Kidney (tissue), 14 donors: ENCODE measurements around the gene E2F1. TPM values are rescaled to one million over a fixed set of nuclear protein-coding genes. Genes with fewer than 3 reads are reported as not detected.

Source experiments
- DNase-seq, 5 donors: peaks; one replicate each; pipeline ENCODE4 v3.0.0-alpha.2; 2013 to 2020
- FAIRE-seq: peaks from 2 replicates; lab custom pipeline; 2012; peaks lifted over from hg19 to GRCh38; lab: Jason Lieb, UNC
- H3K27ac ChIP-seq, 2 donors: one replicate each; pipeline ENCODE4 v1.7.0; 2013; ENCODE audit warnings: low read depth in 2 of 2, low read length in 2 of 2, inconsistent platforms in 1 of 2
- H3K27me3 ChIP-seq: one replicate; pipeline ENCODE4 v1.7.1; 2013; ENCODE audit warnings: low read length, inconsistent platforms; ENCODE audit not compliant: control insufficient read depth, insufficient read depth
- H3K36me3 ChIP-seq, 3 donors: one replicate each; pipeline versions ENCODE4 v1.7.0 to v1.7.1; 2013; ENCODE audit warnings: low read length in 3 of 3, control low read depth in 1 of 3, inconsistent platforms in 1 of 3; ENCODE audit not compliant: insufficient read depth in 3 of 3, control insufficient read depth in 2 of 3
- H3K4me1 ChIP-seq, 3 donors: one replicate each; pipeline versions ENCODE4 v1.7.0 to v1.7.1; 2013; ENCODE audit warnings: low read length in 3 of 3, inconsistent platforms in 1 of 3, low read depth in 1 of 3; ENCODE audit not compliant: control insufficient read depth in 2 of 3, insufficient read depth in 2 of 3
- H3K4me3 ChIP-seq, 3 donors: one replicate each; pipeline versions ENCODE4 v1.7.0 to v1.8.1; 2013; ENCODE audit warnings: low read length in 3 of 3, control low read depth in 1 of 3, inconsistent platforms in 1 of 3
- H3K9ac ChIP-seq, 3 donors: one replicate each; pipeline versions ENCODE4 v1.7.0 to v1.7.1; 2013; ENCODE audit warnings: low read length in 3 of 3, control low read depth in 1 of 3, inconsistent platforms in 1 of 3
- H3K9me3 ChIP-seq, 3 donors: one replicate each; pipeline versions ENCODE4 v1.7.0 to v1.7.1; 2013; ENCODE audit warnings: low read length in 3 of 3, control low read depth in 1 of 3, inconsistent platforms in 1 of 3; ENCODE audit not compliant: control insufficient read depth in 2 of 3, insufficient read depth in 1 of 3
- intact Hi-C: fragments of 100-400 bp; cut with DNase I; formaldehyde crosslinking; loops from one replicate; pipeline ENCODE4 v1.11.1; 2022
- polyA plus RNA-seq: library from polyadenylated mRNA; stranded (reverse); fragments of 350-450 nt; fragmentation: Illumina TruSeq; extraction: RNeasy Lipid Tissue Mini Kit (QIAGEN cat#74804); gene quantifications from one replicate; pipeline ENCODE4 v1.2.3, GENCODE V29; 2014; ENCODE audit warnings: low read depth, low replicate concordance; ENCODE audit not compliant: insufficient read depth
- total RNA-seq: library from RNA; stranded (reverse); fragmentation: NEBNext Ultra II Directional; extraction: Animal tissue kit (Norgen Biotek cat#: 25700); gene quantifications from one replicate; pipeline ENCODE4 v1.2.1, GENCODE V29; 2021
- TF ChIP-seq, protein P1 (sequence below): IDR thresholded peaks from 3 replicates; pipeline ENCODE4 v1.5.1; 2012; ENCODE audit warnings: mild to moderate bottlenecking, moderate library complexity, borderline replicate concordance; ENCODE audit not compliant: insufficient read depth; ENCODE audit errors: extremely low read depth
- donor health status: control.
- donor health status: control.
- donor health status: control.
- donor health status: control.
- donor health status: control.
- donor health status: DM: yes; HTN: yes; CAD: no.
- donor health status: Normal renal cell carcinoma (clear cell type).

E2F1 gene
- total and polyA plus RNA-seq, 2 donors from 2014 or later, result 0.90 to 1.5 TPM

DNA sequence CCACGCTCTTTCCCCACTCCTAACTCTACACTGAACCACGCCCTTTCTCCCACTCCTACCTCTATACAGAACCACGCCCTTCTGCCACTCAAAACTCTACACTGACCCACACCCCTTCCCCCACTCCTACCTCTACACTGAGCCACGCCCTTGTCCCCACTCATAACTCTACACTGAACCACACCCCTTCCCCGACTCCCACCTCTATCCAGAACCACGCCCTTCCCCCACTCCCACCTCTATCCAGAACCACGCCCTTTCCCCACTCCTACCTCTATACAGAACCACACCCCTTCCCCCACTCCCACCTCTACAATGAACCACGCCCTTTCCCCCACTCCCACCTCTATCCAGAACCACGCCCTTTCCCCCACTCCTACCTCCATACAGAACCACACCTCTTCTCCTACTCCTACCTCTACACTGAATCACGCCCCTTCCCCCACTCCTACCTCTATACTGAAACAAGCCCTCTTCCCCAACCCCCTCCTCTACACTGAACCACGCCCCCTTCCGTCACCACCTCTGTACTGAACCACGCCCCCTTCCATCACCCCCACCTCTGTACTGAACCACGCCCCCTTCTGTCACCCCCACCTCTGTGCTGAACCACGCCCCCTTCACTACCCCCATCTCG is 23.8 kb upstream of the E2F1 start:
- Histone ChIP-seq H3K36me3 (peaks cover 0 to 22% (median 15%) of the 10 kb centered on the region in 3 donors), H3K27me3 (no peaks in the 10 kb centered on the region), H3K27ac (no peak overlapping the region), H3K4me1 (no peaks in the 10 kb centered on the region), H3K9me3 (no peaks in the 10 kb centered on the region), H3K9ac (no peak overlapping the region), H3K4me3 (no peak overlapping the region)
- no peak for DNase-seq
- no peak for FAIRE-seq
- TF ChIP-seq, protein P1, sequence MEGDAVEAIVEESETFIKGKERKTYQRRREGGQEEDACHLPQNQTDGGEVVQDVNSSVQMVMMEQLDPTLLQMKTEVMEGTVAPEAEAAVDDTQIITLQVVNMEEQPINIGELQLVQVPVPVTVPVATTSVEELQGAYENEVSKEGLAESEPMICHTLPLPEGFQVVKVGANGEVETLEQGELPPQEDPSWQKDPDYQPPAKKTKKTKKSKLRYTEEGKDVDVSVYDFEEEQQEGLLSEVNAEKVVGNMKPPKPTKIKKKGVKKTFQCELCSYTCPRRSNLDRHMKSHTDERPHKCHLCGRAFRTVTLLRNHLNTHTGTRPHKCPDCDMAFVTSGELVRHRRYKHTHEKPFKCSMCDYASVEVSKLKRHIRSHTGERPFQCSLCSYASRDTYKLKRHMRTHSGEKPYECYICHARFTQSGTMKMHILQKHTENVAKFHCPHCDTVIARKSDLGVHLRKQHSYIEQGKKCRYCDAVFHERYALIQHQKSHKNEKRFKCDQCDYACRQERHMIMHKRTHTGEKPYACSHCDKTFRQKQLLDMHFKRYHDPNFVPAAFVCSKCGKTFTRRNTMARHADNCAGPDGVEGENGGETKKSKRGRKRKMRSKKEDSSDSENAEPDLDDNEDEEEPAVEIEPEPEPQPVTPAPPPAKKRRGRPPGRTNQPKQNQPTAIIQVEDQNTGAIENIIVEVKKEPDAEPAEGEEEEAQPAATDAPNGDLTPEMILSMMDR, result no peak
- intact Hi-C loops, result no loop called here

DNA sequence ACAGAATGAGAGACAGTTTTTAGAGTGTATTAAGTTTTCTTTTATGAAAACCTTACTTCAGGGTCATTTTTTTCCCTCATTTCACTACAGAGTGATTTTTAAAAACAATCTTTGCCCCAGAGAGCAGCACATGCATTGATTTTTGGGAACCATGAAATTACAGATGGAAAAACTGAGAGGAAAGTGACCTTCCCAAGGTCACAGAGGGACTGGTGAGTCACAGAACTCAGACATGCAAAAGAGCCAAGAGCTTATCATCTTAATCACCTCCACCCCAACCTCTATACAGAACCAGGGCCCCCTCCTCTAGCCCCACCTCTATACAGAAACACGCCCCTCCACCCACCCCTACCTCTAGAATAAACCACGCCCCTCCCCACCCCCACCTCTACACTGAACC is 23.2 kb upstream of the E2F1 start:
- Histone ChIP-seq H3K27me3 (no peaks in the 10 kb centered on the region), H3K4me3 (no peak overlapping the region), H3K9me3 (no peaks in the 10 kb centered on the region), H3K9ac (no peak overlapping the region), H3K27ac (no peak overlapping the region), H3K4me1 (no peaks in the 10 kb centered on the region), H3K36me3 (peaks cover 0 to 22% (median 15%) of the 10 kb centered on the region in 3 donors)
- DNase-seq (no peak), FAIRE-seq (no peak)
- TF ChIP-seq, protein P1, result no peak
- intact Hi-C loops, result no loop called here

DNA sequence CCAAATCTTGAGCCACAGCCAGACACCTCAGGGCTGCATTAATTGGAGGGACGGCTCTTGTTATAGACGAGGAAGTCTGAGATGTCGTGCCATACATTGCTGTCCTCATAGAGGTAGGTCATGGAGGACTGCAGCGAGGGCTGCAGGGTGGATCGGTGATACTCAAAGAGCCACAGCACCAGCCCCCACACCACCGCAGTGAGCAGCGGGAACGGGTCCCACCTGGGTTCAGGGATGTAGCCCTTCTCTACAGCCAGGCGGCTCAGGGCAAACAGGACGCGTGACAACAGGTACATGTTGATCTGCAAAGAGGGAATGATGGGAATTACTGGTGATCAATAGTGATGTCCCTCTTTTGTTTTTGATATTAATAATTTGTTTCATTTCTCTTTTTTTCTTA is 21.5 kb upstream of the E2F1 start:
- no peak for FAIRE-seq
- TF ChIP-seq, protein P1, result no peak
- Histone ChIP-seq H3K36me3 (peaks cover 0 to 18% (median 4%) of the 10 kb centered on the region in 3 donors), H3K4me3 (no peak overlapping the region), H3K9ac (no peak overlapping the region), H3K4me1 (no peaks in the 10 kb centered on the region), H3K9me3 (no peaks in the 10 kb centered on the region), H3K27me3 (no peaks in the 10 kb centered on the region), H3K27ac (no peak overlapping the region)
- intact Hi-C loops, result no loop called here
- no peak for DNase-seq
